Colon (tissue), 2 donors: ENCODE results near the gene GNAQ.

Experiments used
- FAIRE-seq: peaks from 2 replicates; lab custom pipeline; 2012; peaks lifted over from hg19 to GRCh38; lab: Jason Lieb, UNC
- donor health status: control.
- donor health status: control.

GNAQ gene

DNA sequence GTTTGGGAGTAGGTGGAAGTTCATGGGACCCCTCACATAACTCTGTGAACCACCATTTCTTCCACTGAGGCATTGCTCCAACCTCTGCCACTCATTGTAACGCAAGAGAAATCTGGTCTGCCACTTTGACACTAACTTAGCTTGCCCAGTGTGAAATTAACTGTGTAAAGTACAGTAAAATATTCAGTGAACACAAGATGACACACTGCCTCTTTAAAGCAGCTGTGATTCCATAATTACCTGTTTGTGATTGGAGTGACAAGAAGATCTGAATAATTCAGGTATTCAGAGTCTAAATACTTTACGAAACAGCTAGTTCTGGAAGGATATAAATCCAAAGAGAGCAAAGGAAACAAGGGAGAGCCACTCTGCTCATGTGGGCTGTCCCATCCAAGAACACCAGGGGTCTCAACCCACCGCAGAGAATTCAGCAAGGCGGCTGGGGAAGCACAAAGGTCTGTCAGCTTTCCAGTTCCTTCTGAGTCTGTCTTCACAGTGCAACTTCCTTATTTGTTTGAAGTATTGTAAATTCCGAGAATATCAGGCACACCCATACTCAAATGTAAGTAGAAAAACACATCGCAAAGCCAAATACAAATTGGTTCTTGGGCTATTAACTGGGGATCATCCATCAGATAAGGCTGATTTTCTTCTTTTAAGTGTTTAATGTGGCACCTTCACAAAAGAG lies 86.9 kb downstream of the GNAQ start:
- no peak for FAIRE-seq

GRCh38 chr9:77943057-77943456 lies 88.6 kb downstream of the GNAQ start:
- no peak for FAIRE-seq

DNA sequence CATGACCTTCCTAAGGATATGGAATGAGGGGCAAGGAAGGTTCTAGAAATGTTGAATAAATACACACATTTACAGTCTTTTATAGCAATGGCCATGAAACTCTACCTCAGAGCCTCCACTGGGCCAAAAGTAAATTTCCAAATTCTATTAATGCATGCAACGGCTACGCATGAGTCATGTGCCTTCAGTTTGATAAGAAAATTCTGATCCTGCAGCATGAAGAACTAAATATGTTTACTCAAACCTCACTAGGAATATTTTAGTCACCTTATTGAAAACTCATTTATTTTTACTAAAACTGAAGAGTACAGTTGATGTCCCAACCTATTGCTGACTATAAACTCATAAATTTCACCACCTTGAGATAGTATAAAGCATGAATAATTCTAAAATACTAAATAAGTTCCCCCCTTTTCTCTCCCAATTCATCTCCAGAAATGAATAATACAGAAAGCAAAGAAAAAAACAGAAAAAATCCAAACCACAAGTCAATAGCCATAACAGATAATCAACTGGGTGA lies 92.4 kb downstream of the GNAQ start:
- FAIRE-seq = no peak

DNA sequence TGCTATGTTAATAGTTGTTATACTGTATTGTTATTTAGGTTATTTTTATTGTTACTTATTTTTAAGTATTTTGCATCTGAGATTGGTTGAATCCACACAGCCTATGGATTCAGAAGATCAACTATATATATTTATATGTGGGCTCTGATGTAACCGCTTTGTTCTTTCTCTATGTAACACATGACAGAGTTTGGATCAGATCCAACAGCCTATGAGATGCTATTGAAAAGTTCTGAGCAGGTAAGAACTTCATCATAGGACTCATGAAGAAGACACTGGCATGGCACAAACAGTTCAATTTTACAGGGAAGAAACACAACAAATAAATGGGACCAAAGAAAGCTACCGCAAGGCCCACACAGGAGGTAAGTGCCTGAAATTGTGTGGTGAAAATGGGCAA lies 93.4 kb downstream of the GNAQ start:
- no peak for FAIRE-seq

GRCh38 chr9:77935974-77936373 lies 95.6 kb downstream of the GNAQ start:
- FAIRE-seq = no peak

DNA sequence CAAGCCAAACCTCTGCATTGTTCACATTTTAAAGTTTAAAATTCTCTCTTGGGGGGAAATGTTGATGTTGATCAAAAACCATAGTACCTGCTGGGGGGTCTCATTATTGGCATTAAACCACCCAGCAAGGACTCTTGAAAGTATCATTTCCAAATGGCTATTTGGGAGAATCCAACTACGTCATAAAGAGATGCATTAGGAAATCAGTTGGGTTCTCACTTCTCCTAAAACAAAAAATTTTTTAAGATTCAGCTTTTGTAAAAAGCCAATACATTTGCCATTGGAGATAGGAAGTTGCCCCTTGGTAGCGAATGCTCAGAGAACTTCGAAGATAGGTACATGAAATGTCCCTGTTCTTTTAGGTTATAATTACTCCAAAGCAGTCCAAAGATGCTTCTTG lies 96.4 kb downstream of the GNAQ start:
- no peak for FAIRE-seq

- no peak for FAIRE-seq
Observed at GRCh38 chr9:77933976-77934375, 97.6 kb downstream of the GNAQ start.

DNA sequence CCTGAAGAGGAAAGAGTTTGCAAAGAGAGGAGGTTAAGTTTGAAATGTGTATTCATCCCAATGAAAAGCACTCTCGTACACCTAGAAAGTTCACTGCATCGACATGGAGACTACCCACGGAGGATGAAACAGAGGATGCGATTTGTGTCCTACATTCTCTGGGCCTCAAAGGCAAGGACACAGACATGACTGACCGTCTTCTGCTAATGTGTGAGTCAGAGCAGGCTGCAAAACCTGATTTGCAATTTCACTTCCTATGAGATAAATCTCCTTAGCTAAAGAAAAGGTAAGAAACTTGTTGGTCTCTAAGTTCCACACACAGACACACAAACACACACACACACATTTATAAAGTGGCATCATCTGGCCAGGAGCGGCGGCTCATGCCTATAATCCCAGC lies 98.6 kb downstream of the GNAQ start:
- FAIRE-seq = no peak

DNA sequence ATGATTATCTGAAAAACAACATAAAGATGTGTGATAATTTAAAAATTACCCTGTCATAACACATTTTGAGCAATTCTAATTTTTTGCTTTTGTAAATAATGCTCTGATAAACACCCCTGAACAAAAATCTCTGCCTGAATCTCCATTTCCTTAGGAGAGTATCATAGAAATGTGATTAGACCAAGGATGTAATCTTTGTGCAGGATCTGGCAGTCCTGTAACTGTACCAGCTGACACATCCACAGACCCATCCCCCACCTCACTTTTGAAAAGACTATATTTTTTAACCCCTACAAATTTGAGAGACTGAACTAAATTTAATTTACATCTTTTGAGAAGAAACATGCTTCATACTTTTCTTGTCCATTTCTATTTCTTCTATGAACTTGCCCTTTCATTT lies 101.7 kb downstream of the GNAQ start:
- no peak for FAIRE-seq

- no peak for FAIRE-seq
Observed at GRCh38 chr9:77927265-77927664, 104.3 kb downstream of the GNAQ start.

GRCh38 chr9:77926371-77926878 lies 105.2 kb downstream of the GNAQ start:
- no peak for FAIRE-seq

GRCh38 chr9:77922591-77922990 lies 109.0 kb downstream of the GNAQ start:
- no peak for FAIRE-seq

- FAIRE-seq = no peak
Observed at GRCh38 chr9:77917800-77918199, 113.8 kb downstream of the GNAQ start.

DNA sequence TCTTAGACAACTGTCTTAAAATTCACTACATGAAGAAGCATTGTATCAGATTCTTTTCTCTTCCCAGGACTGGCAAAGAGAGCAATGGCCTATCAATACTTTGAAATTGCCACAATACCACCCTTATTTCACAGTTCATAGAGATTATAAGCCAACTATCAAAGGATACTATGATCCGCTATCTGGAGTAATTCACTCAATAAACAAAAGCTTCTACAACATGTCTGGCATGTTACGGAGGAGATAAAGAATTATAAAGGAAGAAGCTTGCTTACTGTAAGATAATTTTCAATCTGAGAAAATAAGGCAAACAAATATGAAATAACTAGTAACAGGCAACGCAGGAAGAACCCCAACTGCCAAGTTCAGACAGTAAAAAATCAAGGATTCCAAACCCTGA lies 114.8 kb downstream of the GNAQ start:
- no peak for FAIRE-seq

- FAIRE-seq = no peak
Observed at GRCh38 chr9:77916410-77916819, 115.2 kb downstream of the GNAQ start.

- FAIRE-seq = no peak
Observed at GRCh38 chr9:77915744-77916143, 115.9 kb downstream of the GNAQ start.

DNA sequence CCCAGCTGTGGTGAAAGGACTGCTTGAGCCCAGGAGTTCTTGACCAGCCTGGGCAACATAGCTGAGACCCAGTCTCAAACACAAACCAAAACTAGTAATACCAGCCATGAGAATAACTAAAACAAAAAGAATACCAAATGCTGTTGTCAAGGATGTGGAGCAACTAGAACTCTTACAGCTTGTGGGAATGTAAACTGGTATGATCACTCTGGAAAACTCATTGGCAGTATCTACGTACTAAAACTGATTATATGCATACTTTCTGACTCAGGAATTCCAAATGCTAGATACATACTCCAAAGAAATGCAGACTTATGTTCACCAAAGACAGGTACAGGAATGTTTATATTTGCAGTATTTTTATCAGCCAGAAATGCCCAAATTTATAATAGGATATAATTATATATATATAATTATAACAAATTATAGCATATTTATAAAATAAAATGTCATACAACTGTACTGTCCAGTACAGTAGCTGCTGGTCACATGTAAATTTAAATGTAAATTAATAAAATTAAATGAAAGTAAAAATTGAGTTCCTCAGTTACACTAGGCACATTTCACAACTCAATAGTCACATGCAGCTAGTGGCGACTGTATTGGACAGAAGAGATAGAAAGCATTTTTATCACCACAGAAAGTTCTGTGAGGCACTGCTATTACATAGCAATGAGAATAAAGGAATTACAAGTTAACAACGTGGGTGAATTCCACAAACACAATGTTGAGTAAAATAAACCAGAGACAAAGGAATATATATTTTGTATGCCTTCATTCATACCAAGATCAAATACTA lies 118.5 kb downstream of the GNAQ start:
- no peak for FAIRE-seq

DNA sequence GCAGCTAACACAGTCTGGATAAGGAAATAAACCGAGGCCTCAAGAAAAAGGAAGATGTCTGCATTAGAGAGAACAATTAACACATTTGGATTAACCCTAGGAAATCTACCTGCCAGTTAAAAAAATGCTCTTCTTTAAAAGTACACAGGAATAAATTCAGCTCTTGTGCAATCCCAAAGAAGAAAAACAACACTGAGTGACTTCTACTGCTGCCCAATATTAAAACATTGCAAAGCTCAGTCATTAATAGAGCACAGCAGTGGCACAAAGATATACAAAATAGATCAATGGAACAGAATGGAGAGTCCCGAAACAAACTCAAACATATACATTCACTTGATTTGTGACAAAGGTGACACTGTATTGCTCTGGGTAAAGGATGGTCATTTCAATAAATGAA lies 119.7 kb downstream of the GNAQ start:
- no peak for FAIRE-seq

DNA sequence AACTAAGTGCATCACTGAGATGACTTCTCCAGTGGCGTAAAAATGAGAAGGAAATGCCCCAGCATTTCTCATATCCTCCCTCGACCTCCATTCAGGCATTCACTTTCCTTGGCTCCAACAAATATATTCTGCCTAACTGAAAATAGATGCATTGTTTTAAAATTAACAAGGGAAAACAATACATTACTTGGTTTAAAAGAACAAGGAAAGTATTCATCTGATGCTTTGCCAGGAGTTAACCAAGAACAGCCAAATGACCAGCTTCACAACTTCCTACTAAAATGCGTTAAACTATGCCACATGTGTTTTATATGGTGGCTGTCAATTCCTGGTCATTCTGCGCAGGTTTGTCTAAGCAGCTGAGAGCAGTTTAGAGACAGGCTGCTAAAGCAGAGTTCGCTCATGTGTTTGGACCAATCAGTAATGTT lies 121.4 kb downstream of the GNAQ start:
- no peak for FAIRE-seq

GRCh38 chr9:77909306-77909705 lies 122.3 kb downstream of the GNAQ start:
- no peak for FAIRE-seq

DNA sequence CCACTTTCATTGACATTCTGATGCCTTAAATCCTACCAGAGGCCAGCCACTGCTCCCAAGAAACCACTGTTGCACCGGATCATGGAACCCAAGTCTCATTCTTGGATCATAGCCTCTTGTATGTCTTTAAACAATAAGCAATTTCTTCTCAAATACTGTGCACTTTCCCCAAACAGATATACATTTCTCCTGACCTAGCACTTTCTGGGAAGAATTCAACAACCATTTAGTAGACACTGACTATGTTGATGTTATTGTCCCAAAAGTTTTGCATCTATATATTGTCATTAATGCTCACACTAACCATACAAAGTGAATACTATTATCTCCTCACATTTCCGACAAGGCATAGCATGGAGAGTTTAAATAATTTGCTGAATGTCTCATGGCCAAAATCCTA lies 123.3 kb downstream of the GNAQ start:
- no peak for FAIRE-seq

GRCh38 chr9:77907585-77907984 lies 124.0 kb downstream of the GNAQ start:
- FAIRE-seq = no peak

DNA sequence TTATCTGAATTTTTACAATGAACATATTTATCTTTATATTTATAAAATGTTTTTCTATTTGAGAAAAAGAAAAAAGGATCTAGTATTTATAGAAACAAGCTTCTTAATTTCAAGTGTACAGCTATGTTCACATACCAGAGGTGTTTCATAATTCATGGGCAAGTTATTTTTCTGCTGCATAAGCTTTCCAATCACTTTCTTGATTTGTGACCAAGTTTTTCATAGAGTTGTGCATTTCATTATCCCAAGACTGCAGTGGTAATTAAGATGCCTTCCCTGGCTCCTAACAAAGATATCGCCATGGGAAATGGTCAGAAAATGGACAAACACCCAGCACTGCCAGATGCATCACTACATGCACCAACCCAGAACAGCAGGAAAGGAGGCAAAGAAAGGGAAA lies 124.6 kb downstream of the GNAQ start:
- FAIRE-seq = no peak
